GM21381 (cell line): ENCODE results near the gene TMEM271.
"Not testable (repeated sequence)": the region's sequence is repeated elsewhere in the genome, so short reads cannot be mapped to it uniquely, and the experiment has no call there.

Source experiments
- ATAC-seq: cut with Tn5 transposase; IDR thresholded peaks from one replicate; pipeline ENCODE4 v1.9.1; 2021; ENCODE audit warnings: mild to moderate bottlenecking, moderate library complexity; ENCODE audit not compliant: unreplicated experiment

TMEM271 gene

DNA sequence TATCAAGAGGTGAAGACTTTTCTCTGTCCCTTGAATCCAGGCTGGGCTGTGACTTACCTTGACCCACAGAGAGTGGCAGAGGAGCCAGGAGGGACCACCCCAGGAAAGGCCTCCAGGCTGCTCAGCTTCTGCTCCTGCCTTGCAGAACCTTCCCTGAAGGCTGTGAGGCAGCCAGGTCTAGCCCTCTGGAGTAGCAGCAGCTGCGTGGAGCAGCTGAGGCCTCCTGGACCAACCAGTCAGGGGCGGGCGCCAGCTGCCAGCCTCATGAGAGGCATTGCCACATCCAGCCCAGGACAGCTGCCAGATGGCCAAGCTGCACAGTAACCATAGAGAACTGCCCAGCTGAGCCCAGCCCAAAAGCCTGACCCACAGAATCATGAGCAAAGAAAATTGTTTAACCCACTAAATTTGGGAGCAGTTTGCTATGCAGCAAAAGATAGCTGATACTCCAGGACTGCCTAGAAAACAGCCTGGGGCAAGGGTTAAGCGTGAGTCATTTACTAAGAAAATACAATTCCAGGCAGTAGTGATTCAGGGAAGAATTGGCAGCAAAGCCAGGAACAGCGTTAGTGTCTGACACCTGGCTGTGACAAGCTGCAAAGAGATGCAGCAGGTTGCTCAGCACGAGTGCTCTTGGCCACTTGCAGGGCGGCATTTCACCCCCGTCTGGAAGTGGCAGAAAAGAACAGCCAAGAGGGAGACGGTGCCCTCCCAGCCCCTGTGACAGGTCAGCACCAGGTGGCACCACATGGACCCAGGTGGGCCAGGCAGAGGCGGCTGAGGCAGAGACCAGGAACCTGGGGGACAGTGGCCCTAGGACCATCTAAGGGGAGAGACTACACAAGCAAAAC is 34.5 kb upstream of the TMEM271 start:
- ATAC-seq: no peak

DNA sequence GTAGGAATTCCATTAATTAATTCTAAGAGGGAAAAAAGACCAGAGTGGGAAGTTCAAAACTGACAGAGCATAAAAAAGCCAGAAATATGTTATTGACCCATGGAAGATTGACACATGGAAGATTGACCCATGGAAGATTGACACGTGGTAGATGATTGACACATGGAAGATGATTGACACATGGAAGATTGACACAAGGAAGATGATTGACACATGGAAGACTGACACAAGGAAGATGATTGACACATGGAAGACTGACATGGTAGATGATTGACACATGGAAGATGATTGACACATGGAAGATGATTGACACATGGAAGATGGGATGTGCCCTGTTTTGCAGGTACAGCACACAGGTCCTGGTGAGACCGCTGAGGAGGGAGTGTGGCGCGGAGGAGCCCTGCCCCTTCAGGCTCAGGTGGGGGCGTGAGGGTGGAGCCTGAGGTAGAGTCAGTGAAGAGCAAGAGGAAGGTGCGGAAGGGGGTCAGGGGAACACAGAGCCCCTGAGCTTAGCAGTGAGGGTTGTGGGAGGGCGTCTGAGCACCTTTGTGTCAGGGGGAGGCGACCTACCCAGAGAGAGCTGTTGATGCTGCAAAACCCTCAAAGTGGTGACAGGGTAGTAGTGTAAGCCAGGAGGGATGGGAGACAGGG is 33.4 kb upstream of the TMEM271 start:
- ATAC-seq: no peak

DNA sequence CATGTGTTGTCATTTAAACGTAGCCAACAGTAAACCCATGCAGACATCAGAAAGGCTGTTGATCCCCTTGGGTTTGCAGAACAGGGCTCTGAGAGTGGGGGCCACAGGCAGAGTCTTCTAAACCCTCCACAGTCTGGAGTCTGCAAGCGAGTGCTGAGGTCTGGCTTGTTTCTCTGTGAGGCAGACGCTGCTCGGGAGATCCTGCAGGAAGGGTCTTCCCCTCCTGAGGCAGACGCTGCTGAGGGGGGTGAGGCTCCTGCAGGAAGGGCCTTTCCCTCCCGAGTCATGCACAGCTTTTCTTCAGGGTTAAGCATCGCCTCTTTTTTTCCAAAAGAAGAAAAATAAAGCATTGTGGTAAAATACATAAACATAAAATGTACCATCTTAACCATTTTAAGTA is 32.1 kb upstream of the TMEM271 start:
- no peak for ATAC-seq

DNA sequence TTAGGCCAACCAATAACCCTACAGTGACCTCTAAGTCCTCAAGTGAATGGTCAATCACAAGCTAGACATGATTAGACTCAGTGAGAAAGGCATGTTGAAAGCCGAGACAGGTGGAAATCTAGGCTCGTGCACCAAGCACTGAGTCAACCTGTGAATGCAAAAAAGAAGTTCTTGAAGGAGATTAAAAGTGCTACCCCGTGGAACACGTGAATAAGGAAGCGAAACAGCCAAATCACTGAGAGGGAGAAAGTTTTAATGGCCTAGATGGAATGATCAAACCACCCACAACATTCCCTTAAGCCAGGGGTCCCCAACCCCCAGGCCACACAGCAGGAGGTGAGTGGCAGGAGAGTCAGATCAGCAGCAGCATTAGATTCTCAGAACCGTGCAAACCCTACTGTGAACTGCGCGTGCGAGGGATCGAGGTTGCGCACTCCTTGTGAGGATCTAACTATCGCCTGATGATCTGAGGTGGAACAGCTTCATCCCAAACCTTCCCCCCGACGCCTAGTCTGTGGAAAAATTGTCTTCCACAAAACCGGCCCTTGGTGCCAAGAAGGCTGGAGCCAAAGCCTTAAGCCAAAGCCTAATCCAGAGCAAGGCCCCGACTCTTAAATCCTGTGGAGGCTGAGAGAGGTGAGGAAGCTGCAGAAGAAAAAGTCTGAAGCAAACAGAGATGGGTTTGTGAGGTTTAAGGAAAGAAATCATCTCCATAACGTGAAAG is 29.8 kb upstream of the TMEM271 start:
- ATAC-seq: no peak

DNA sequence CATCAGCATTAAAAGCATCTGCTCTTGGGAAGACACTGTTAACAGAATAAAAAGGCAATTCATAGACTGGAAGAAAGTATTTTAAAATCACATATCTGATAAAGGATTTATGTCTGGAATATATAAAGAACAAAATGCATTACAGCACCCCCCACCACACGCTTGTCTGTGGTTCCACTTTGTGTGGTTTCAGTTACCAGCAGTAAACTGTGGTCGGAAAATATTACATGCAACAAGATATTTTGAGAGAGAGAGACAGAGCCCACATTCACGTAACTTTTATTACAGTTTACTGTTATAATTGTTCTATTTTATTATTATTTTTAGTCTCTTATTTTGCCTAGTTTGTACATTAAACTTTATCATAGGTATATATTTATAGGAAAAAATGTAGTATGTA is 28.0 kb upstream of the TMEM271 start:
- ATAC-seq: no peak

DNA sequence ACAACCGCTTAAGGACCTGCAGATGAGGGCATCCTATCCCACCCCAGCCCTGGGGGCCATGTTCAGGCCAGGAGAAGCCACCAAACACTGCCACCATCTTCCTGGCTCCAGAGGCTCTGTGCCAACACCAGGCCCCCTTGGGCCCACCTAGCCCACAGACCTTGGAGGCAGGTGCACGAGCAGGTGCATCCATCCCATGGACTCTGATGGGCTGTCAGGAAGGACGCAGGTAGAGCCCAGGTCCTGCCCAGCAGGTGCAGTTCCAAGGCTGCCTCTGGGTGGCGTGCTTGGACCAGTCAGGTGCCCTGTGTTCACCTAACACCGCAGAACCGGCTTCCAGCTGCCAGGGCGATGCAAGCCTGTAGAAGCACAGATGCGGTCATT is 26.5 kb upstream of the TMEM271 start:
- ATAC-seq: no peak

DNA sequence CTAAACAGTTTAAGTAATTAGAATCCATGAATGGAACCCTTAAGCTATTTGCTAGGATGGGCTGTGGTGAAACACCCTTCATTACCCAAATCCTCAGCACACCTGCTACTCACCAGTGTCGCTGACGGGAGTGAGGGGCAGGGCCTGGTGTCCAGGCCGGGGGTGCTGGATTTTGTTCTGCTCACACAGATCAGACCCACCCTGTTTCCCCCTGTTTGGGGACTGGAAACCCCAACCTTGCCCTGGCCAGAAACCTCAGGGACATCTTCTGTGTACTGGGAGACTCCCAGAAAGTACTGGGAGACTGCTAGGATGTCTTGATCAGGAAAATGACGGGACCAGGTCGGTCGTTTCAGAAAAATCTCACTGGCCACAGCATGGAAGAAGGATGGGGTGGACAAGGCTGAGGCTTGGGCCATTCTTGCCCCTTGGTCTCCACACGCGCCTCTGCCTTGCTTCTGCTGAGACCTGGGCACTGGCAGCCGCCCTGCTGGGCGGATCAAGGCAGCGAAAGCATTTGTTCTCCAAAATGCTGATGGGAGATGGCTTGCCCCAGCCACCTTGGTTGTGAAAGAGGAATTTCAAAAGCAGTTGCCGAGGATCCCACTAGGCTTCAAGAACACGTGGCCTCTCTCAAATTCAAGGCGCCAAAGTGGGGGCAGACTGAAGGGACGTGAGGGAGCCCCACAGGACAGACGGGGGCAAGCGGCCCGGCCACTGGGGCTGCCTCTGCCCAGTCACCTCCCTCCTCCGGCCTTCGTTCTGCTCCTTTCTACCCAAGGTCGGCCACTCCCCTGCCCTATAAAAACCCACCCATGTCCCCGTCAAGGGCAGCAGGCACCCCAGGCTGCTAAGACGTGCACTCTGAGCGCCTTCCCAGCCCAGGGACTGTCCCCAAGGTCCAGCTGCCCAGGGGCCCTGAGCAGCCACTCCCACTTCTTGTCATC is 25.8 kb upstream of the TMEM271 start:
- no peak for ATAC-seq

DNA sequence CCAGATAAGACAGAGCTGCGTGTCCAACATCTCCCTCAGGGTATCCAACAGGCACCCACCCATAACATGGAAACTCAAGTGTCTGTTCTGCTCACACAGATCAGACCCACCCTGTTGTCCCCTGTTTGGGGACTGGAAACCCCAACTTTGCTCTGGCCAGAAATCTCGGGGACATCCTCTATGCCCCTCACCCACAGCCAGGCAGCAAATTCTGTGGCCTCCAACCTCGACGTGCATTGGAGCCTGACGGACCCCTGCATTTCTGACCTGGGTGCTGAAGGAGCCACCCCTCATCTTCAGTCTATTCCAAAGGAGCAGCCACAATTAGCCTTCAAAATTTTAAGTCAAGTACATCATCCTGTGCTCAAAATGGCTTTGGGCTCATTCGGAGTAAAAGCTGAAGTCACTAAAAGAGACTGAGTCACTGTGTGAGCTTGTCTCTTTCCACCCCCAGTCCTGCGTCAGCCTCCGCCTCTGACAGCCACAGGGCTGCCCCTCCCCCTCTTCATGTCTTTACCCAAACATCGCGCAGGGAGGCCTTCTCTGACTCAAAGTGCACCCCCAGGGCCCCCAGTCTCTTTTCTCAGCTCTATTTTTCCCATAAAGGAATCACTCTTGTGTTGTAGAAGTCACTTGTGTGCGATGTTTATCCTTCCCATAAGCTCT is 24.9 kb upstream of the TMEM271 start:
- ATAC-seq: no peak

DNA sequence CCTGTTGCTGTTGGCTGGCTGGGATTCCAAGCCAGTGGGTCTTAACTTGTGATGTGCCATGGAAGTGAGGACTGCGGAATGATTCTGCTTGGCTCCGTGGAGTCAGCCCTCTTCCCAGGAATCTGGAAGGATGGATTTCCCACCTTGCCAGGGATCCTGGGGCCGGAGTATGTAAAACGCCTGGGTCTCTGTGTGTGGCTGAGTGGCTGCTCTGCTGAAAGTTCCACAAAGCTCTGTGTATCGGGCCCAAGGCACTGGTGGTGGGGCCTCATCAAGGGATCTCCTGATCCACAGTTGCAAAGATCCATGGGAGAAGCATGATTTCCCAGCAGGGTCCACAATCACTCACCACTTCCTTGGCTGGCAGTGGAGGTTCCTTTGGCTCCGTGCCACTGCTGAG is 24.1 kb upstream of the TMEM271 start:
- no peak for ATAC-seq

DNA sequence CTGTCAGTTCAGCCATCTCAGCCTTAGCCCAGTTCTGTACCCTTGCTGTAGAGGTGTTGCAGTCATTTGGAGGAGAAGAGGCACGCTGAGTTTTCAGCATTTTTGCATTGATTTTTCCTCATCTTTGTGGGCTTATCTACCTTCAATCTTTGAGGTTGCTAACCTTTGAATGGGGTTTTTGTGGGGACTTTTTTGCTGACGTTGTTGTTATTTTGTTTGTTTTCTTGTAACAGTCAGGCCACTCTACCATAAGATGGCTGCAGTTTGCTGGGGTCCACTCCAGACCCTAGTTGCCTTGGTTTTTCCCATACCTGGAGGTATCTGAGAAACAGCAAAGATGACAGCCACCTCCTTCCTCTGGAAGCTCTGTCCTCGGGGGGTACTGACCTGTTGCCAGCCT is 22.8 kb upstream of the TMEM271 start:
- no peak for ATAC-seq

DNA sequence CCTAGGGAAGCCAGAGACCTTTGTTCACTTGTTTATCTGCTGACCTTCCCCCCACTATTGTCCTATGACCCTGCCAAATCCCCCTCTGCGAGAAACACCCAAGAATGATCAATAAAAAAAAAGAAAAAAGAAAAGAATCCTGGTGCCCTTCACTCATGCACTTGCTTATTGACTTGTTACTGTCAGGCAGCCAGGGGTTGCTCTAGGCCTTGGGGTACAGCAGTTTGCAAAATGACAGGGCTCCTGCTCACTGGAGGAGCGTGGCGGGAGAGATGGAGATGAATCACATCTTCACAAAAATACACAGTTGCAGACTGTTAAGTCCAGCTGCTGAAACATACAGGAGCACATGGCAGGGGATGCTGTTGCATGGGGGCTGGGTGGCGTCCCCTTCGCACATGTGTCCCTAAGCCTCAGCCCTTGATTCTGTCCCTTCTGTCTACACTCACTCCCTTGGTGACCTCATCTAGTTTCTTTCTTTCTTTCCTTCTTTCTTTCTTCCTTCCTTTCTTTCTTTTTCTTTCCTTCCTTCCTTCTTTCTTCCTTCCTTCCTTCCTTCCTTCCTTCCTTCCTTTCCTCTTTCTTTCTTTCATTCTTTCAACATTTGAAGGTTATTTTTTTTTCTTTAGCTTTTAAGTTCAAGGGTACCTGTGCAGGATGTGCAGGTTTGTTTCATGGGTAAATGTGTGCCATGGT is 16.9 kb upstream of the TMEM271 start:
- ATAC-seq: no peak

DNA sequence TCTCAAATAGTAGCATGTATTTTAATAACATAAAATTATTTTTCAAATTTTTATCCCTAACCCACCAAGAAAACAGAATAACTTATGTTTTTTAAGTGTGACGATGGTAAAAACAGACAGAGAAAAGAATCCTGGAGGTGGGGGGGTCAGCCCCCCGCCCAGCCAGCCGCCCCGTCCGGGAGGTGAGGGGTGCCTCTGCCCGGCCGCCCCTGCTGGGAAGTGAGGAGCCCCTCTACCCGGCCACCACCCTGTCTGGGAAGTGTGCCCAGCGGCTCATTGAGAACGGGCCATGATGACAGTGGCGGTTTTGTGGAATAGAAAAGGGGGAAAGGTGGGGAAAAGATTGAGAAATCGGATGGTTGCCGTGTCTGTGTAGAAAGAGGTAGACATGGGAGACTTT is 16.1 kb upstream of the TMEM271 start:
- ATAC-seq: not testable (repeated sequence)

DNA sequence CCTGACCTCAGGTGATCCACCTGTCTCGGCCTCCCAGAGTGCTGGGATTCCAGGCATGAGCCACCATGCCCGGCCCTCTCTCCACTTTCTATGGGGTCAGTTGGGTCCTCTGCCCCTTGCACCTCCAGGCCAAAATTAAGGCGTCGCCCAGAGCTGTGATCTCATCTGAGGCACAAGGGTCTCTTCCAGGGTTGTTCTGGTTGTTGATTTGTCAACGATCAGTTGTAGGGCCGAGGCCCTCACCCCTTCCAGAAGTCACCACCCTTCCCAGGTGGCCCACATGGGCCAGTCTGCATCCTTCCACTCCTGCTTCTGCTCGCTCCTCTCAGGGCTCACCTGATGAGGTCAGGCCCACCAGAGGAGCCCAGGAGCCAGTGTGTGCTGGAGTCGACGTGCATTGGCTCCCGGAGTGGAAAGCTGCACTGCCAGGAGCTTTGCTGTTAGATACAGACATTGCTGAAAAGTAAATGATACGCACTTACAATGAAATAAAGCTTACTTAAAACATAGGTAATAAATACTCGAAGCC is 14.3 kb upstream of the TMEM271 start:
- ATAC-seq: no peak

DNA sequence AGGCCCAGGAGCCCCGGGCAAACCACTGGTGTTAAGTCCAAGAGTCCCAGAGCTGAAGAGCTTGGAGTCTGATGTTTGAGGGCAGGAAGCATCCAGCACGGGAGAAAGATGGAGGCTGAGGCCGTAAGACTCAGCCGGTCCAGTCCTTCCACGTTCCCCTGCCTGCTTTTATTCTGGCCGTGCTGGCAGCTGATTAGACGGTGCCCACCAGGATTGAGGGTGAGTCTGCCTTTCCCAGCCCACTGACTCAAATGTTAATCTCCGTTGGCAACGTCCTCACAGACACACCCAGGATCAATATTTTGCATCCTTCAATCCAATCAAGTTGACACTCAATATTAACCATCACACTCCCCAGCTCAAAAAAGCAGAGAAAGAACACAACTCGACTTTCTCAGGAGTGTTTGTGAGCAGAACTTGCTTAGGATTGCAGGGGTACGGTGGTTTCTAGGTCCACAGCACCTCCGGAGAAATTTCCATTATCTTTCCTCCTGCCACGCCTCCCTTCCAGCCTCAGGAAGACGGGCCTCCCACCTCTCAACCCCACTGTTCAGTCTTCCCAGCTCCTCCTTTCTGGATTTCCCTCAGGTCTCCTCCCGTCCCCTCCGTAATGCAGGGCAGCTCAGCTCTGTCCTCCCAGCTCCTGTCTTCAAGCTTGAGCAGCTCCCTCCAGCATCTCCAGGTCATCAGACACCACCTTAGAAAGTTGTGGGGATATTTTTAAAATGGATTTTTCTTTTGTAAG is 13.3 kb upstream of the TMEM271 start:
- no peak for ATAC-seq

DNA sequence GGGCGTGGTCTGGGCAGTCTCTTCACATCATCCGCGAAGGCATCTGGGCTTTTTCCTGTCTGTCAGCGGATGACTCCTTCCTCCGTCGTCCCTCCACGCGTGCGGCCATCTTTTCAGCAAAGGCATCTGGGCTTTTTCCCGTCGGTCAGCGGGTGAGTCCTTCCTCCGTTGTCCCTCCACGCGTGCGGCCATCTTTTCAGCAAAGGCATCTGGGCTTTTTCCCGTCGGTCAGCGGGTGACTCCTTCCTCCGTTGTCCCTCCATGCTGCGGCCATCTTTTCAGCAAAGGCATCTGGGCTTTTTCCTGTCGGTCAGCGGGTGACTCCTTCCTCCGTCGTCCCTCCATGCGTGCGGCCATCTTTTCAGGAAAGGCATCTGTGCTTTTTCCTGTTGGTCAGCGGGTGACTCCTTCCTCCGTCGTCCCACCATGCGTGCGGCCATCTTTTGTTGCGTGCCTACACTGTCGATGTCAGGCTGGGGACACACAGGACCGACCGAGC is 12.3 kb upstream of the TMEM271 start:
- no peak for ATAC-seq

DNA sequence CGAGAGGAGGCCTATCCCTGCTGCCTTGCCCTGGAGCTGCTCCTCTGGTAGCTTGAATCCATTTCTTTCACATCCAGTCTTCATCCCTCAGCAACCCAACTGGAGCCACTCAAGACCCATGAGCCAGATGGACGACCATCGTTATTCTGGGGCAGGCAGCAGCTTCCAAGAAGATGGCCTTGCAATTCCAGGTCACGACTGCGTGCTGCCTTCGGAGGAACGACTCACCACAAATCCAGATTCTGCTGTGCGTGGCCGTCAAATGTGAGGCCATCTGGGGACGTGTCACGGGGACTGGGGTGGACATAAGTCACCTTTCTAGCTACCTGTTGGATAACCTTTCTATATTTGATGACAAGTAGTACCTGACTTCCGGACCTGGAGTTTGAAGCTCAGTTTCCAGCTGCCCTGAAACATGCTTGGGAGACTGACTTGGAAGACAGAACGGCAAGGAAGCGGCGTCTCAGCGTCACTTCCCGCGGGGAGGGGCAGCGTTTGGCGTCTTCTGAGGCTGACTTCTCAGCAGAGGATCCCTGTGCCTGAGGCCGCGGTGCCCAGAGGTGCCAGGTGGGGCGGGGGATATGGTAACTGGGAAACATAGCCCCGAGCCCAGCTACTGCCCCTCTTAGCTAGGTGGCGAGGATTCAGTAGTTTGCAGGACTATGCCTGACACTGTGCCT is 11.7 kb upstream of the TMEM271 start:
- no peak for ATAC-seq

DNA sequence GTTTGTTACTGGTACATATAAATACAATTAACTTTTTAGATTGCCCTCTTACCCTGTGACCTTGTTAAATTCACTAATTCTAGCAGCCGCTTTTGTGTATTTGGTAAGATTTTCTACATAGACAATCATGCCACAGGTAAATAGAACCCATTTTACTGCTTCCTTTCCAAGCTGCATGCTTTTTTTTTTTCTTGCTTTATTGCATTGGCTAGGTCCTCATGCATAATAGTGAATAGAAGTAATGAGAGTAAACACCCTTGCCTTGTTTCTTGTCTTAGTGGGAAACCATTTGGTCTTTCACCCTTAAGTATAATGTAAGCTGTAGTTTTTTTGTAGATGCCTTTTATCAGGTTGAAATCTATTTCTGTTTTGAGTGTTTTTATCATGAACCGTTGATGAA is 7.7 kb upstream of the TMEM271 start:
- no peak for ATAC-seq

DNA sequence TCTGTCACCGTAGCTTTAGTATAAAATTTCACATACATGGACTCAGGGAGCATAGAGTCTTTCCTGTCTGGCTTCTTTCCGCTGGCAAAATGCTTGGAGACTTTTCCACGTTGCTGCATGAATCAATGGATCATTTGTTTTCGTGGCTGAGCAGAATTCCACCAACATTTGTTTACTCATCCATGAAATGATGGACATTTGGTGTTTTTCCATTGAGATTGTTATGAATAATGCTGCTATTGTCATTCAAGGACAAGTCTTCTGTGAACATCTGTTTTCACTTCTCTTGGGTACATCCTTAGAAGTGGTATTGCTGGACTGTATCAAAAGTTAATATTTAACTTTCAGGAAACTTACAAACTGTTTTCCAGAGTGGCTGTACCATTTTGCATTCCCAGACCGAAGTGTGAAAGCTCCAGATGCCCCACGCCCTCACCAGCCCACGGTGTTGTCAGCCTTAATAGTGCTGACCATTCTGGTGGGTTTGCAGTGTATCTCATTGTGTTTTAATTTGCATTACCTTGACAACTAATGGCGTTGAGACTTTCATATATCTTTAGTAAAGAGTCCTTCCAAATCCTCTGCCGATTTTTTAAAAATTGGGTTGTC is 5.8 kb upstream of the TMEM271 start:
- no peak for ATAC-seq
